Measurements from ENCODE around the gene NAA30. TPM values are rescaled to one million over a fixed set of nuclear protein-coding genes. Genes with fewer than 3 reads are reported as not detected.

The NAA30 gene
- total and polyA plus RNA-seq, 9 of the 15 experiments (the other 6 are each of a cell fraction or from before 2014, with no cell fraction given): 2.2 to 8.0 (median 6.9) TPM

- intact Hi-C loops (cut with micrococcal nuclease) (no loop called here), in situ Hi-C loops (cut with MboI) (no loop called here)
- Histone ChIP-seq H3K27ac (ENCODE audit: extremely low read depth, low read depth, low read length) (no peak overlapping the region), H3K79me2 (ENCODE audit: control insufficient read depth, insufficient read depth, low read length) (no peaks in the 10 kb centered on the region), H3K4me1 (replicated peaks in 1 of 2; ENCODE audit: control insufficient read depth in 2 of 2, insufficient read depth in 2 of 2, low read length in 2 of 2) (no peaks in the 10 kb centered on the region), H3K9ac (ENCODE audit: insufficient read depth in 1 of 2, low read depth in 2 of 2, low read length in 2 of 2) (no peak overlapping the region), H3K36me3 (ENCODE audit: control insufficient read depth, insufficient read depth, low read length) (no peaks in the 10 kb centered on the region), H2AFZ (ENCODE audit: low read depth, low read length) (no peak overlapping the region), H4K20me1 (replicated peaks; ENCODE audit: control insufficient read depth, insufficient read depth, low read length) (no peaks in the 10 kb centered on the region), H3K4me2 (ENCODE audit: insufficient read depth, low read length) (no peak overlapping the region), H3K9me3 (replicated peaks; ENCODE audit: control insufficient read depth, insufficient read depth, low read depth, low read length) (no peaks in the 10 kb centered on the region), H3K27me3 (ENCODE audit: control insufficient read depth in 2 of 2, insufficient read depth in 2 of 2, low read length in 2 of 2) (no peaks in the 10 kb centered on the region), H3K9me1 (ENCODE audit: control insufficient read depth, insufficient read depth, low read length) (no peaks in the 10 kb centered on the region), H3K4me3 (no peak overlapping the region)
- FAIRE-seq (no peak), DNase-seq (ENCODE audit: extremely low read depth in 1 of 4, low spot score in 3 of 4) (no peak), ATAC-seq (no peak)
- POLR2A ChIA-PET: no interaction called here
- 0% methylated on average over 2 of the region's 2 CpGs for WGBS (ENCODE audit: insufficient coverage, low coverage, missing lambda C conversion rate)
- TF ChIP-seq CHCHD3 (CRISPR knock-in tag; IDR thresholded peaks at IDR 0.05) (no peak), CUX1 (CRISPR knock-in tag; IDR thresholded peaks at IDR 0.05) (no peak), POLR2B (IDR thresholded peaks at IDR 0.05; ENCODE audit: low read depth, partially characterized antibody) (no peak), MCM3 (IDR thresholded peaks at IDR 0.05) (no peak), KLF1 (tag; IDR thresholded peaks at IDR 0.05) (no peak), TAF9B (IDR thresholded peaks at IDR 0.05; ENCODE audit: partially characterized antibody) (no peak), ZNF696 (CRISPR knock-in tag; conservative IDR thresholded peaks at IDR 0.05) (no peak), HNRNPK (IDR thresholded peaks at IDR 0.05; ENCODE audit: low read depth, low read length, poor library complexity, severe bottlenecking) (no peak), ZNF175 (CRISPR knock-in tag; IDR thresholded peaks at IDR 0.05; ENCODE audit: low read depth) (no peak), SMARCA5 (IDR thresholded peaks at IDR 0.05) (no peak), USF1 (CRISPR knock-in tag; IDR thresholded peaks at IDR 0.05) (no peak), ZNF77 (CRISPR knock-in tag; IDR thresholded peaks at IDR 0.05) (no peak), ZBTB33 (CRISPR knock-in tag; IDR thresholded peaks at IDR 0.05) (no peak)
- BruUV-seq (replicated peaks): no TSS peak
- CTCF ChIA-PET (ENCODE audit: low intra/inter-chr PET ratio): no interaction called here
These were observed 43.6 kb upstream of the NAA30 start for GRCh38 chr14:57346741-57347140.
